Chondrocyte (in vitro differentiated cells): ENCODE results near the gene CCDC57. TPM values are rescaled to one million over a fixed set of nuclear protein-coding genes. Genes with fewer than 3 reads are reported as not detected.

Experiments
- DNase-seq: peaks from one replicate; pipeline ENCODE4 v3.0.0; 2021; ENCODE audit warnings: mixed read lengths, low spot score
- H3K27ac Mint-ChIP-seq: one replicate; pipeline ENCODE4 v1.8.0; 2021; ENCODE audit warnings: mild to moderate bottlenecking, moderate library complexity, mixed read lengths; ENCODE audit not compliant: unreplicated experiment
- H3K27me3 Mint-ChIP-seq: 2 replicates; pipeline ENCODE4 v1.8.0; 2021; ENCODE audit warnings: low read depth, mixed read lengths
- H3K36me3 Mint-ChIP-seq: 2 replicates; pipeline ENCODE4 v1.8.0; 2021; ENCODE audit warnings: low read depth, mixed read lengths
- H3K4me1 Mint-ChIP-seq: 2 replicates; pipeline ENCODE4 v1.8.0; 2021; ENCODE audit warnings: low read depth, mild to moderate bottlenecking, mixed read lengths
- H3K4me3 Mint-ChIP-seq: one replicate; pipeline ENCODE4 v1.8.0; 2021; ENCODE audit warnings: mild to moderate bottlenecking, moderate library complexity, mixed read lengths; ENCODE audit not compliant: unreplicated experiment
- H3K9me3 Mint-ChIP-seq: 2 replicates; pipeline ENCODE4 v1.8.0; 2021; ENCODE audit warnings: low read depth, mixed read lengths
- CTCF ChIP-seq: fragments of 200-600 bp; sonication (generic); IDR thresholded peaks from 2 replicates; pipeline ENCODE4 v1.5.0; 2021; ENCODE audit warnings: antibody characterized with exemption, mild to moderate bottlenecking, moderate library complexity
- total RNA-seq: library from RNA; stranded (reverse); gene quantifications from 3 replicates; pipeline ENCODE4 v1.2.1, GENCODE V29; 2021

Gene CCDC57
- total RNA-seq, 1 donor from 2014 or later, result 23.5 TPM

GRCh38 chr17:82055965-82056728, 156.5 kb downstream of the CCDC57 start:
- peaks cover 10% of the 10 kb centered on the region for H3K4me1 Mint-ChIP-seq
- H3K27ac Mint-ChIP-seq, result no peak overlapping the region
- DNase-seq, result peak; percentile 92
- H3K9me3 Mint-ChIP-seq, result no peaks in the 10 kb centered on the region
- no peak for TF ChIP-seq CTCF
- no peak overlapping the region for H3K4me3 Mint-ChIP-seq
- peaks cover 3% of the 10 kb centered on the region for H3K36me3 Mint-ChIP-seq
- H3K27me3 Mint-ChIP-seq, result no peaks in the 10 kb centered on the region

- H3K27me3 Mint-ChIP-seq, result no peaks in the 10 kb centered on the region
These were observed 157.3 kb downstream of the CCDC57 start for GRCh38 chr17:82055023-82055964.

GRCh38 chr17:82054351-82055022, 158.2 kb downstream of the CCDC57 start:
- H3K4me1 Mint-ChIP-seq, result peaks cover 17% of the 10 kb centered on the region
- no peak overlapping the region for H3K27ac Mint-ChIP-seq
- H3K9me3 Mint-ChIP-seq, result no peaks in the 10 kb centered on the region
- peaks cover 1% of the 10 kb centered on the region for H3K36me3 Mint-ChIP-seq
- no peak overlapping the region for H3K4me3 Mint-ChIP-seq
- H3K27me3 Mint-ChIP-seq, result no peaks in the 10 kb centered on the region
- TF ChIP-seq CTCF, result no peak
- DNase-seq, result no peak

More at GRCh38 chr17:82055023-82055964, 157.3 kb downstream of the CCDC57 start:
- no peak for TF ChIP-seq CTCF
- H3K4me1 Mint-ChIP-seq, result peaks cover 17% of the 10 kb centered on the region
- H3K27ac Mint-ChIP-seq, result no peak overlapping the region
- no peaks in the 10 kb centered on the region for H3K9me3 Mint-ChIP-seq
- H3K36me3 Mint-ChIP-seq, result peaks cover 3% of the 10 kb centered on the region
- DNase-seq, result no peak
- no peak overlapping the region for H3K4me3 Mint-ChIP-seq

GRCh38 chr17:82053556-82054263, 158.9 kb downstream of the CCDC57 start:
- Mint-ChIP-seq H3K36me3 (peaks cover 1% of the 10 kb centered on the region), H3K4me3 (peak overlapping the region; percentile 25), H3K4me1 (peaks cover 17% of the 10 kb centered on the region), H3K9me3 (no peaks in the 10 kb centered on the region), H3K27me3 (no peaks in the 10 kb centered on the region), H3K27ac (no peak overlapping the region)
- TF ChIP-seq CTCF, result no peak
- no peak for DNase-seq
